Smooth muscle cell (in vitro differentiated cells): ENCODE results near the gene EPN2. TPM values are rescaled to one million over a fixed set of nuclear protein-coding genes. Genes with fewer than 3 reads are reported as not detected.

Experiments used
- DNase-seq: peaks from one replicate; lab custom pipeline; 2025; ENCODE audit not compliant: unreplicated experiment; lab: John Stamatoyannopoulos, UW
- H2AFZ ChIP-seq: fragments of 200-600 bp; sonication (generic); 2 replicates; pipeline ENCODE4 v1.6.0; 2016; ENCODE audit warnings: antibody characterized with exemption, low read depth, mild to moderate bottlenecking
- H3F3A ChIP-seq: fragments of 200-600 bp; sonication (generic); 2 replicates; pipeline ENCODE4 v1.6.0; 2017; ENCODE audit warnings: antibody characterized with exemption, low read depth
- H3K27ac ChIP-seq: fragments of 200-600 bp; sonication (generic); 2 replicates; pipeline ENCODE4 v1.5.1; 2016; ENCODE audit warnings: low read depth, mild to moderate bottlenecking
- H3K27me3 ChIP-seq: fragments of 200-600 bp; sonication (generic); 2 replicates; pipeline ENCODE4 v1.6.1; 2016; ENCODE audit warnings: low read depth, mild to moderate bottlenecking
- H3K36me3 ChIP-seq: fragments of 200-600 bp; sonication (generic); 2 replicates; pipeline ENCODE4 v1.5.1; 2016; ENCODE audit warnings: low read depth
- H3K4me1 ChIP-seq: fragments of 200-600 bp; sonication (generic); 2 replicates; pipeline ENCODE4 v1.5.1; 2016; ENCODE audit warnings: low read depth
- H3K4me2 ChIP-seq: fragments of 200-600 bp; sonication (generic); 2 replicates; pipeline ENCODE4 v1.6.0; 2016; ENCODE audit warnings: mild to moderate bottlenecking
- H3K4me3 ChIP-seq: fragments of 200-600 bp; sonication (generic); 2 replicates; pipeline ENCODE4 v1.5.1; 2016; ENCODE audit warnings: mild to moderate bottlenecking
- H3K79me2 ChIP-seq: fragments of 200-600 bp; sonication (generic); 2 replicates; pipeline ENCODE4 v1.6.0; 2016; ENCODE audit warnings: low read depth, mild to moderate bottlenecking
- H3K9ac ChIP-seq: fragments of 200-600 bp; sonication (generic); 2 replicates; pipeline ENCODE4 v1.6.0; 2016; ENCODE audit warnings: low read depth
- H3K9me3 ChIP-seq: fragments of 200-600 bp; sonication (generic); replicated peaks from 2 replicates; pipeline ENCODE4 v1.5.1; 2016; ENCODE audit warnings: low read depth
- H4K20me1 ChIP-seq: fragments of 200-600 bp; sonication (generic); 2 replicates; pipeline ENCODE4 v1.6.0; 2016; ENCODE audit warnings: low read depth
- WGBS: methylation state at CpG from one replicate; pipeline ENCODE4 v1.1.7; 2016; ENCODE audit warnings: low lambda C conversion rate; 5-methylcytosine and 5-hydroxymethylcytosine counted together
- polyA plus RNA-seq: library from polyadenylated mRNA; unstranded; fragments of >200 nt; fragmentation: Nextera tagmentation; extraction: Ambion mirVana; gene quantifications from 2 replicates; pipeline ENCODE4 v1.2.1, GENCODE V29; 2016
- total RNA-seq: library from RNA; depleted of rRNA; stranded (reverse); fragments of >200 nt; gene quantifications from 2 replicates; pipeline ENCODE4 v1.2.3, GENCODE V29; 2014
- TF ChIP-seq, protein P1 (sequence below): fragments of 200-600 bp; sonication (generic); IDR thresholded peaks from 2 replicates; pipeline ENCODE4 v1.5.1; 2017; ENCODE audit warnings: borderline replicate concordance, mild to moderate bottlenecking, antibody characterized with exemption; ENCODE audit not compliant: insufficient read depth, poor library complexity, severe bottlenecking

Gene EPN2
- total and polyA plus RNA-seq, 2 experiments from 2014 or later: 27.6 to 46.7 TPM

DNA sequence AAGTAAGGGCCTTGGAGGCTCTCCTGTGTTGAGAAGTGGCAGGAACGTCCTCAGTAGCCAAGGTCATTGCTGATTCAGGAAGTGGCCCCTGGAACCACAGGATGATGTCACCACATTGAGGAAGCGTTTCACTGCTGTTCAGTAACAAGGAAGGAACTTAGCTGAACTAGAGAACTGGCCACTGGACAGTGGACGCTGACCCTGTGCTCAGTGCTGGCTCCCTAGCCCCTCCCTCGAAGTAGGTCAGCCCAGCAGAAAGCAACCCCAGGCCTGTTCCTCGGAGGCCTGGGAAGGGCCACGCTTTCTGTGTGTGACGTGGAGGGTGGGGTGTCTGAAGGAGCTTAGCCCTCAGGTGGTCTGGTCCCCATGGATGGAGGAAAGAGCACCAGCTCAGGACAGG lies 67.0 kb downstream of the EPN2 start:
- WGBS: 74% methylated on average over 7 of the region's 7 CpGs
- Histone ChIP-seq H3F3A (no peaks in the 10 kb centered on the region), H3K4me3 (no peak overlapping the region), H3K27me3 (no peaks in the 10 kb centered on the region), H3K9ac (no peak overlapping the region), H3K36me3 (no peaks in the 10 kb centered on the region), H3K4me2 (no peak overlapping the region), H3K79me2 (peaks cover 12% of the 10 kb centered on the region), H3K27ac (no peak overlapping the region), H4K20me1 (peaks cover 96% of the 10 kb centered on the region), H3K9me3 (no peaks in the 10 kb centered on the region), H3K4me1 (peaks cover 10% of the 10 kb centered on the region), H2AFZ (no peak overlapping the region)
- DNase-seq: no peak
- TF ChIP-seq, protein P1, sequence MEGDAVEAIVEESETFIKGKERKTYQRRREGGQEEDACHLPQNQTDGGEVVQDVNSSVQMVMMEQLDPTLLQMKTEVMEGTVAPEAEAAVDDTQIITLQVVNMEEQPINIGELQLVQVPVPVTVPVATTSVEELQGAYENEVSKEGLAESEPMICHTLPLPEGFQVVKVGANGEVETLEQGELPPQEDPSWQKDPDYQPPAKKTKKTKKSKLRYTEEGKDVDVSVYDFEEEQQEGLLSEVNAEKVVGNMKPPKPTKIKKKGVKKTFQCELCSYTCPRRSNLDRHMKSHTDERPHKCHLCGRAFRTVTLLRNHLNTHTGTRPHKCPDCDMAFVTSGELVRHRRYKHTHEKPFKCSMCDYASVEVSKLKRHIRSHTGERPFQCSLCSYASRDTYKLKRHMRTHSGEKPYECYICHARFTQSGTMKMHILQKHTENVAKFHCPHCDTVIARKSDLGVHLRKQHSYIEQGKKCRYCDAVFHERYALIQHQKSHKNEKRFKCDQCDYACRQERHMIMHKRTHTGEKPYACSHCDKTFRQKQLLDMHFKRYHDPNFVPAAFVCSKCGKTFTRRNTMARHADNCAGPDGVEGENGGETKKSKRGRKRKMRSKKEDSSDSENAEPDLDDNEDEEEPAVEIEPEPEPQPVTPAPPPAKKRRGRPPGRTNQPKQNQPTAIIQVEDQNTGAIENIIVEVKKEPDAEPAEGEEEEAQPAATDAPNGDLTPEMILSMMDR: no peak

DNA sequence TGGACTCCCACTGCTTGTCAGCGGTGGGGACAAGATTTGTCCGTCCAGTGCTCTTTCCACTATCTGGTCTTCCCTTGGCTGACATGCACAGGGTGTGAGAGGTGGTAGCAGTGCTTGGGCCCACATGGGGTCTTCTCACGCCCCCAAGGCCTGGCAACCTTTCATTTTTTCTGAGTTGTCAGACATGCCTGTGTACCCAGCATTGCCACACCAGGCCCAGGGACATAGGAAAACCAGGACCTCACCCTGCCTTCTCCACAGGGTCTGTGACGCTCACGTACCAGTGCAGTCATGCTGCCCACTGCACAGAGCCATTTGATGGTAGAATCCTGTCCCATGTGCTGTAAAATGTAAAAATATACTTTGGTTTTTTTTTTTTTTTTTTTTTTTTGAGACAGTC lies 67.6 kb downstream of the EPN2 start:
- Histone ChIP-seq H2AFZ (no peak overlapping the region), H3K27me3 (no peaks in the 10 kb centered on the region), H3K36me3 (no peaks in the 10 kb centered on the region), H3K9me3 (no peaks in the 10 kb centered on the region), H3F3A (no peaks in the 10 kb centered on the region), H4K20me1 (peaks cover 96% of the 10 kb centered on the region), H3K79me2 (peaks cover 11% of the 10 kb centered on the region), H3K27ac (no peak overlapping the region), H3K4me2 (no peak overlapping the region), H3K4me3 (no peak overlapping the region), H3K9ac (no peak overlapping the region), H3K4me1 (peaks cover 4% of the 10 kb centered on the region)
- no peak for DNase-seq
- TF ChIP-seq, protein P1: no peak
- 98% methylated on average over 5 of the region's 5 CpGs for WGBS

DNA sequence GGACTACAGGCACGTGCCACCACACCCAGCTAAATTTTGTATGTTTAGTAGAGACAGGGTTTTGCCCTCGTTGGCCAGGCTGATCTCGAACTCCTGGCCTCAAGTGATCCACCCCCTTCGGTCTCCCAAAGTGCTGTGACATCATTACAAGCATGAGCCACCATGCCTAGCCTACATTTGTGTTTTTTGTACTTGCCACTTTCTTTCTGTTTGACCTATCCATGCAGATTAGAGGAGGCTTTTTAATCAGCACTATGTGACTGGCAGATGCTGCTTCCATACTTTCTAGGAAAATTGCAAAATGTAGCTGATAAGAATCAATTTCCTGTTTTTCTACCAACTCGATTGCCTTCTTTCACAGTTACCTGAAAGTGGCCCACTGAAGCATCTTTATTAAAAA lies 68.1 kb downstream of the EPN2 start:
- TF ChIP-seq, protein P1: no peak
- no peak for DNase-seq
- H3K27me3 ChIP-seq: no peaks in the 10 kb centered on the region
- no peaks in the 10 kb centered on the region for H3K9me3 ChIP-seq
- H3F3A ChIP-seq: no peaks in the 10 kb centered on the region
- H3K9ac ChIP-seq: no peak overlapping the region
- no peaks in the 10 kb centered on the region for H3K4me1 ChIP-seq
- no peak overlapping the region for H2AFZ ChIP-seq
- no peak overlapping the region for H3K4me2 ChIP-seq
- H3K79me2 ChIP-seq: peaks cover 7% of the 10 kb centered on the region
- WGBS: 96% methylated on average over 5 of the region's 5 CpGs
- H3K27ac ChIP-seq: no peak overlapping the region
- peaks cover 96% of the 10 kb centered on the region for H4K20me1 ChIP-seq
- H3K4me3 ChIP-seq: no peak overlapping the region
- no peaks in the 10 kb centered on the region for H3K36me3 ChIP-seq

DNA sequence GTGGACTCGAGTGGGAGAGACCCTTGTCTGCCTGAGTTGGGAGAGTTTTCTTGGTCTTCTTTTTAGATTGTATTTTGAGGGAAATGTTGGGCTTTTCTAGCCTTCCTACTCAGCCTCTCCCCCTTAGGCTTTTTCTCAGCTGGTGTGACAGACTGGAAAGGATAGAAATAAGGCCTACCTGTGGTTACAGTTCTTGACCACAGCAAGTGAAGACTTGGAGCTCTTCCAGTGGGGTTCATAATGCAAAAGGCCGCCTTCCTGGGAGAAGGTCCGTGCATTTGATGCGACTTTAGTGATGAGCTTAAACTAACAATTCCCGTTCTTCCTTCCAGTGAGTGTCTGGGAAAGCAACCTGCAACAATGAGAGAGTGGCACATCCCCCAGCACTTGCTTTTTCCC lies 68.6 kb downstream of the EPN2 start:
- H3K36me3 ChIP-seq: no peaks in the 10 kb centered on the region
- peaks cover 94% of the 10 kb centered on the region for H4K20me1 ChIP-seq
- no peaks in the 10 kb centered on the region for H3K4me1 ChIP-seq
- H3K9ac ChIP-seq: no peak overlapping the region
- H3F3A ChIP-seq: no peaks in the 10 kb centered on the region
- TF ChIP-seq, protein P1: no peak
- no peaks in the 10 kb centered on the region for H3K27me3 ChIP-seq
- WGBS: 97% methylated on average over 5 of the region's 5 CpGs
- H3K4me3 ChIP-seq: no peak overlapping the region
- no peak for DNase-seq
- H3K9me3 ChIP-seq: no peaks in the 10 kb centered on the region
- H2AFZ ChIP-seq: no peak overlapping the region
- H3K27ac ChIP-seq: no peak overlapping the region
- H3K79me2 ChIP-seq: peaks cover 7% of the 10 kb centered on the region
- no peak overlapping the region for H3K4me2 ChIP-seq
